Keratinocyte (primary cell): Measurements from ENCODE around the gene FRG1.

Experiments
- EZH2 ChIP-seq: IDR thresholded peaks from one replicate; pipeline ENCODE4 v1.6.1; 2012; ENCODE audit warnings: inconsistent platforms, mild to moderate bottlenecking, low read length, moderate library complexity
- TF ChIP-seq, protein P1 (sequence below), 3 experiments: IDR thresholded peaks in 1 of 3; conservative IDR thresholded peaks in 1 of 3; optimal IDR thresholded peaks in 1 of 3; 2 replicates in 2 of 3; 3 replicates in 1 of 3; pipeline versions ENCODE3 to v1.5.1; 2011; ENCODE audit warnings: low read length in 3 of 3, mild to moderate bottlenecking in 3 of 3, moderate library complexity in 2 of 3, control low read depth in 1 of 3, inconsistent platforms in 1 of 3; ENCODE audit not compliant: insufficient read depth in 2 of 3; ENCODE audit errors: extremely low read depth in 1 of 3

GRCh38 chr4:189979196-189980047 is 38.8 kb downstream of the FRG1 start:
- TF ChIP-seq, protein P1, sequence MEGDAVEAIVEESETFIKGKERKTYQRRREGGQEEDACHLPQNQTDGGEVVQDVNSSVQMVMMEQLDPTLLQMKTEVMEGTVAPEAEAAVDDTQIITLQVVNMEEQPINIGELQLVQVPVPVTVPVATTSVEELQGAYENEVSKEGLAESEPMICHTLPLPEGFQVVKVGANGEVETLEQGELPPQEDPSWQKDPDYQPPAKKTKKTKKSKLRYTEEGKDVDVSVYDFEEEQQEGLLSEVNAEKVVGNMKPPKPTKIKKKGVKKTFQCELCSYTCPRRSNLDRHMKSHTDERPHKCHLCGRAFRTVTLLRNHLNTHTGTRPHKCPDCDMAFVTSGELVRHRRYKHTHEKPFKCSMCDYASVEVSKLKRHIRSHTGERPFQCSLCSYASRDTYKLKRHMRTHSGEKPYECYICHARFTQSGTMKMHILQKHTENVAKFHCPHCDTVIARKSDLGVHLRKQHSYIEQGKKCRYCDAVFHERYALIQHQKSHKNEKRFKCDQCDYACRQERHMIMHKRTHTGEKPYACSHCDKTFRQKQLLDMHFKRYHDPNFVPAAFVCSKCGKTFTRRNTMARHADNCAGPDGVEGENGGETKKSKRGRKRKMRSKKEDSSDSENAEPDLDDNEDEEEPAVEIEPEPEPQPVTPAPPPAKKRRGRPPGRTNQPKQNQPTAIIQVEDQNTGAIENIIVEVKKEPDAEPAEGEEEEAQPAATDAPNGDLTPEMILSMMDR (optimal IDR thresholded peaks at IDR 0.05 in 1 of 3, IDR thresholded peaks at IDR 0.05 in 1 of 3, conservative IDR thresholded peaks at IDR 0.05 in 1 of 3; ENCODE audit: extremely low read depth in 1 of 3, insufficient read depth in 2 of 3, low read length in 3 of 3): no peak
- TF ChIP-seq EZH2: no peak
